Fibroblast of lung (primary cell): ENCODE results near the gene CHAT.

Source experiments
- CTCF ChIP-seq, 2 donors: IDR thresholded peaks in 1 of 2; conservative IDR thresholded peaks in 1 of 2; 1 replicate in 1 of 2; 2 replicates in 1 of 2; pipeline ENCODE4 v1.5.1; 2011 to 2012; ENCODE audit warnings: low read length in 2 of 2, control low read depth in 1 of 2, inconsistent platforms in 1 of 2, low read depth in 1 of 2, mild to moderate bottlenecking in 1 of 2
- EZH2 ChIP-seq: IDR thresholded peaks from 2 replicates; pipeline ENCODE4 v1.5.1; 2012; ENCODE audit warnings: low read length, control low read depth, mild to moderate bottlenecking; ENCODE audit errors: missing control alignments

- TF ChIP-seq CTCF (conservative IDR thresholded peaks at IDR 0.05 in 1 of 2, IDR thresholded peaks at IDR 0.05 in 1 of 2; ENCODE audit: low read depth in 1 of 2, low read length in 2 of 2) (no peak), EZH2 (no peak)
Observed at GRCh38 chr10:49606981-49607535, 6.8 kb upstream of the CHAT start.
